ENCODE data around the gene NNMT. TPM values are rescaled to one million over a fixed set of nuclear protein-coding genes. Genes with fewer than 3 reads are reported as not detected.

Gene NNMT
- total RNA-seq, 1 experiment from 2014 or later, result not detected

- H3K27me3 ChIP-seq (ENCODE audit: insufficient read depth, low read length), result no peaks in the 10 kb centered on the region
- Mint-ChIP-seq H3K36me3 (ENCODE audit: insufficient read depth in 1 of 3, low read depth in 3 of 3) (peaks cover 3 to 12% (median 4%) of the 10 kb centered on the region in 3 experiments; a peak in 6 of 7 replicates), H3K27me3 (ENCODE audit: low read depth) (no peaks in the 10 kb centered on the region), H3K4me3 (no peak overlapping the region), H3K9me3 (peaks cover 13 to 14% of the 10 kb centered on the region in 2 experiments), H3K4me1 (peaks cover 4 to 6% of the 10 kb centered on the region in 2 experiments; a peak in 1 of 4 replicates), H3K27ac (no peak overlapping the region)
- no peak overlapping the region for H2BK15ac ChIP-seq (ENCODE audit: low read depth, low read length)
- no peak overlapping the region for H3K23ac ChIP-seq (ENCODE audit: insufficient read length, low read depth, low read length)
- H3K14ac ChIP-seq (ENCODE audit: insufficient read depth, low read length), result no peak overlapping the region
- no peaks in the 10 kb centered on the region for H3K4me1 ChIP-seq (ENCODE audit: insufficient read depth, low read length)
- no peak overlapping the region for H3K56ac ChIP-seq (ENCODE audit: insufficient read length, low read depth, low read length)
- TF ChIP-seq, protein P1, sequence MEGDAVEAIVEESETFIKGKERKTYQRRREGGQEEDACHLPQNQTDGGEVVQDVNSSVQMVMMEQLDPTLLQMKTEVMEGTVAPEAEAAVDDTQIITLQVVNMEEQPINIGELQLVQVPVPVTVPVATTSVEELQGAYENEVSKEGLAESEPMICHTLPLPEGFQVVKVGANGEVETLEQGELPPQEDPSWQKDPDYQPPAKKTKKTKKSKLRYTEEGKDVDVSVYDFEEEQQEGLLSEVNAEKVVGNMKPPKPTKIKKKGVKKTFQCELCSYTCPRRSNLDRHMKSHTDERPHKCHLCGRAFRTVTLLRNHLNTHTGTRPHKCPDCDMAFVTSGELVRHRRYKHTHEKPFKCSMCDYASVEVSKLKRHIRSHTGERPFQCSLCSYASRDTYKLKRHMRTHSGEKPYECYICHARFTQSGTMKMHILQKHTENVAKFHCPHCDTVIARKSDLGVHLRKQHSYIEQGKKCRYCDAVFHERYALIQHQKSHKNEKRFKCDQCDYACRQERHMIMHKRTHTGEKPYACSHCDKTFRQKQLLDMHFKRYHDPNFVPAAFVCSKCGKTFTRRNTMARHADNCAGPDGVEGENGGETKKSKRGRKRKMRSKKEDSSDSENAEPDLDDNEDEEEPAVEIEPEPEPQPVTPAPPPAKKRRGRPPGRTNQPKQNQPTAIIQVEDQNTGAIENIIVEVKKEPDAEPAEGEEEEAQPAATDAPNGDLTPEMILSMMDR (conservative IDR thresholded peaks at IDR 0.05), result no peak
- no peak overlapping the region for H2AFZ ChIP-seq (ENCODE audit: low read length)
- no peak overlapping the region for H3T11ph ChIP-seq (ENCODE audit: low read length)
- no peaks in the 10 kb centered on the region for H3K9me3 ChIP-seq (ENCODE audit: control insufficient read depth, low read depth, low read length)
- no peak overlapping the region for H4K8ac ChIP-seq (replicated peaks; ENCODE audit: insufficient read length, low read depth, low read length)
- no peak overlapping the region for H2BK20ac ChIP-seq (ENCODE audit: low read depth, low read length, poor library complexity, severe bottlenecking)
- no peak overlapping the region for H2BK12ac ChIP-seq (ENCODE audit: insufficient read length, low read depth, low read length)
- H3K27ac ChIP-seq (ENCODE audit: insufficient read length, low read depth, low read length), result no peak overlapping the region
- H4K5ac ChIP-seq (ENCODE audit: insufficient read length, low read depth, low read length), result no peak overlapping the region
- H3K23me2 ChIP-seq (ENCODE audit: insufficient read length, low read depth, low read length, poor library complexity, severe bottlenecking), result no peaks in the 10 kb centered on the region
- H4K20me1 ChIP-seq (ENCODE audit: control insufficient read depth, insufficient read depth, insufficient read length), result no peaks in the 10 kb centered on the region
- no peak overlapping the region for H2BK5ac ChIP-seq (ENCODE audit: insufficient read length, low read length)
- no peak overlapping the region for H4K91ac ChIP-seq (ENCODE audit: insufficient read length, low read depth, low read length)
- no peak overlapping the region for H3K9ac ChIP-seq (ENCODE audit: extremely low read depth, insufficient read length, low read length)
- H3K79me1 ChIP-seq (ENCODE audit: insufficient read depth, low read depth, low read length, poor library complexity, severe bottlenecking), result no peaks in the 10 kb centered on the region
- no peak overlapping the region for H3K4me2 ChIP-seq (ENCODE audit: insufficient read depth, insufficient read length, low read length)
- H2AK5ac ChIP-seq (ENCODE audit: insufficient read length, low read length), result no peak overlapping the region
- H3K79me2 ChIP-seq (ENCODE audit: insufficient read depth, low read length), result no peaks in the 10 kb centered on the region
- no peak overlapping the region for H3K4ac ChIP-seq (ENCODE audit: low read depth, low read length)
- WGBS (ENCODE audit: extremely low coverage, insufficient read length, low lambda C conversion rate), result no CpG with 5 or more reads among the region's 4 CpGs
- H2BK120ac ChIP-seq (ENCODE audit: low read depth, low read length, poor library complexity, severe bottlenecking), result no peak overlapping the region
- DNase-seq, result no peak
- no peak overlapping the region for H3K18ac ChIP-seq (ENCODE audit: insufficient read length, low read depth, low read length)
These were observed 50.5 kb downstream of the NNMT start for GRCh38 chr11:114346709-114347141.
